ENCODE measurements around the gene CDHR1. TPM values are rescaled to one million over a fixed set of nuclear protein-coding genes. Genes with fewer than 3 reads are reported as not detected.

The CDHR1 gene
- polyA plus RNA-seq, 1 of the 3 experiments (the other 2 are of a cell fraction) = 0.02 TPM

- H3K9me2 ChIP-seq = no peaks in the 10 kb centered on the region
- CTCF ChIA-PET = interaction anchor here (0.9 kb wide), 1 partner anchor 294 kb away, joined by 4 read pairs; no protein-coding TSS in a partner anchor
Measured at GRCh38 chr10:84243759-84244158, 49.4 kb downstream of the CDHR1 start.

DNA sequence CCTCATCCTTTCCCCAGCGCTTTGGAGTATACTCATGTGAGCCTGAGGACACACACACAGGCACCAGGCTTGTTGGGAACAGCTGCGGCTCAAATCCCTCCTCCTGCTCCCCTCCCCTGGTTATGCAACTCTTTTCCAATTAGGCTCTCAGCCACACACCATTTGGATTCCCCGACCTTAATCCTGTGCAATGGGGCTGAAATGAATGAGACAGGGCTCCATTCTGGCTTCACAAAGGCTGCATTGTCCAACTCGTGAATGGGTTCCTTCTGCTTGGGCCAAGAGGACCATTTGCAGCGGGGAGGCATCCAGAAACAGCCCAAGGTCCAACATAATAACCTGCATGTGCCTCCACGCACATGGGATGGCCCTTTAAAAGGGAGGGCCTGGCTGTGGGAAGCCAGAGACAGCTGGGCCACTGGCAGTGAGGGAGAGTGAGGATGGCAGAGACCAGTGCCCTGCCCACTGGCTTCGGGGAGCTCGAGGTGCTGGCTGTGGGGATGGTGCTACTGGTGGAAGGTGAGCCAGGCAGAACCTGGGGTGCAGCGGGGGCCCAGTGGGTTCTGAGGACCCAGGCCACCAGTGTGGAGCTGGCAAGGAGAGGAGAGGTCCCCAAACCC, 50.4 kb downstream of the CDHR1 start, which contains the start of gene RGR:
Gene RGR, plus strand, starts transcription at position 403 of the 620 bp plus-strand sequence. Its CDS starts 38 bp downstream, at position 441.
- POLR2A ChIA-PET = no interaction called here
- no peak for DNase-seq
- Histone ChIP-seq H3K9me2 (no peaks in the 10 kb centered on the region), H4K20me1 (ENCODE audit: insufficient read depth) (no peaks in the 10 kb centered on the region), H3F3A (replicated peaks; ENCODE audit: insufficient read depth) (no peaks in the 10 kb centered on the region), H3K4me2 (no peak within 1 kb of the TSS), H3K27ac (ENCODE audit: low read depth in 2 of 2, low read length in 1 of 2) (no peak within 1 kb of the TSS), H2AFZ (ENCODE audit: low read depth) (no peak within 1 kb of the TSS), H3K36me3 (replicated peaks in 1 of 2; ENCODE audit: control insufficient read depth in 1 of 2, insufficient read depth in 2 of 2, low read length in 1 of 2) (no peaks in the 10 kb centered on the region), H3K9ac (no peak within 1 kb of the TSS), H3K4me1 (ENCODE audit: control insufficient read depth in 1 of 2, insufficient read depth in 2 of 2, low read depth in 1 of 2, low read length in 1 of 2) (no peaks in the 10 kb centered on the region), H3K9me3 (no peaks in the 10 kb centered on the region), H3K27me3 (ENCODE audit: insufficient read depth) (no peaks in the 10 kb centered on the region; the same call in 1 of the 2 replicates), H3K4me3 (ENCODE audit: low read depth in 2 of 2, low read length in 1 of 2) (no peak within 1 kb of the TSS), H3K79me2 (ENCODE audit: insufficient read depth) (no peaks in the 10 kb centered on the region)
- no peak for TF ChIP-seq TCF12 (IDR thresholded peaks at IDR 0.05)
- no peak for TF ChIP-seq SMC3 (IDR thresholded peaks at IDR 0.05; ENCODE audit: low read depth, low read length)
- no peak for TF ChIP-seq RFX5 (IDR thresholded peaks at IDR 0.05; ENCODE audit: low read length)
- TF ChIP-seq MXI1 (IDR thresholded peaks at IDR 0.05; ENCODE audit: low read depth, low read length) = no peak
- no peak for TF ChIP-seq JUND (IDR thresholded peaks at IDR 0.05)
- no peak for TF ChIP-seq CTCF (IDR thresholded peaks at IDR 0.05)
- no peak for TF ChIP-seq RAD21 (IDR thresholded peaks at IDR 0.05; ENCODE audit: low read length)
- no peak for TF ChIP-seq MEF2A (IDR thresholded peaks at IDR 0.05; ENCODE audit: borderline replicate concordance, low read depth)
- no peak for TF ChIP-seq FOXM1 (IDR thresholded peaks at IDR 0.05; ENCODE audit: low read depth)
- TF ChIP-seq, protein P1, sequence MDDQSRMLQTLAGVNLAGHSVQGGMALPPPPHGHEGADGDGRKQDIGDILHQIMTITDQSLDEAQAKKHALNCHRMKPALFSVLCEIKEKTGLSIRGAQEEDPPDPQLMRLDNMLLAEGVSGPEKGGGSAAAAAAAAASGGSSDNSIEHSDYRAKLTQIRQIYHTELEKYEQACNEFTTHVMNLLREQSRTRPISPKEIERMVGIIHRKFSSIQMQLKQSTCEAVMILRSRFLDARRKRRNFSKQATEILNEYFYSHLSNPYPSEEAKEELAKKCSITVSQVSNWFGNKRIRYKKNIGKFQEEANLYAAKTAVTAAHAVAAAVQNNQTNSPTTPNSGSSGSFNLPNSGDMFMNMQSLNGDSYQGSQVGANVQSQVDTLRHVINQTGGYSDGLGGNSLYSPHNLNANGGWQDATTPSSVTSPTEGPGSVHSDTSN (IDR thresholded peaks at IDR 0.05) = no peak
- TF ChIP-seq, protein P2, sequence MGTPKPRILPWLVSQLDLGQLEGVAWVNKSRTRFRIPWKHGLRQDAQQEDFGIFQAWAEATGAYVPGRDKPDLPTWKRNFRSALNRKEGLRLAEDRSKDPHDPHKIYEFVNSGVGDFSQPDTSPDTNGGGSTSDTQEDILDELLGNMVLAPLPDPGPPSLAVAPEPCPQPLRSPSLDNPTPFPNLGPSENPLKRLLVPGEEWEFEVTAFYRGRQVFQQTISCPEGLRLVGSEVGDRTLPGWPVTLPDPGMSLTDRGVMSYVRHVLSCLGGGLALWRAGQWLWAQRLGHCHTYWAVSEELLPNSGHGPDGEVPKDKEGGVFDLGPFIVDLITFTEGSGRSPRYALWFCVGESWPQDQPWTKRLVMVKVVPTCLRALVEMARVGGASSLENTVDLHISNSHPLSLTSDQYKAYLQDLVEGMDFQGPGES (IDR thresholded peaks at IDR 0.05; ENCODE audit: low read depth, low read length) = no peak
- TF ChIP-seq ELF1 (IDR thresholded peaks at IDR 0.05) = no peak
- TF ChIP-seq MAX (IDR thresholded peaks at IDR 0.05; ENCODE audit: low read depth) = no peak
- TF ChIP-seq NRF1 (IDR thresholded peaks at IDR 0.05; ENCODE audit: low read depth, low read length) = no peak
- TF ChIP-seq GABPA (IDR thresholded peaks at IDR 0.05; ENCODE audit: low read depth) = no peak
- CTCF ChIA-PET = interaction anchor here (1.9 kb wide), 1 partner anchor 19 kb away, joined by 6 read pairs; no protein-coding TSS in a partner anchor
- WGBS (ENCODE audit: low lambda C conversion rate) = 27% methylated on average over 9 of the region's 9 CpGs

More at GRCh38 chr10:84243759-84244158, 49.4 kb downstream of the CDHR1 start:
- Histone ChIP-seq H3K4me2 (no peak overlapping the region), H3K36me3 (replicated peaks in 1 of 2; ENCODE audit: control insufficient read depth in 1 of 2, insufficient read depth in 2 of 2, low read length in 1 of 2) (no peaks in the 10 kb centered on the region), H4K20me1 (ENCODE audit: insufficient read depth) (no peaks in the 10 kb centered on the region), H3K27ac (ENCODE audit: low read depth in 2 of 2, low read length in 1 of 2) (no peak overlapping the region), H3K4me1 (ENCODE audit: control insufficient read depth in 1 of 2, insufficient read depth in 2 of 2, low read depth in 1 of 2, low read length in 1 of 2) (no peaks in the 10 kb centered on the region), H2AFZ (ENCODE audit: low read depth) (no peak overlapping the region), H3K4me3 (ENCODE audit: low read depth in 2 of 2, low read length in 1 of 2) (no peak overlapping the region), H3K27me3 (ENCODE audit: insufficient read depth) (no peaks in the 10 kb centered on the region; the same call in 1 of the 2 replicates), H3K79me2 (ENCODE audit: insufficient read depth) (no peaks in the 10 kb centered on the region), H3K9me3 (no peaks in the 10 kb centered on the region), H3F3A (replicated peaks; ENCODE audit: insufficient read depth) (no peaks in the 10 kb centered on the region), H3K9ac (no peak overlapping the region)
- TF ChIP-seq CTCF (IDR thresholded peaks at IDR 0.05) (no peak), SMC3 (IDR thresholded peaks at IDR 0.05; ENCODE audit: low read depth, low read length) (no peak), RXRA (IDR thresholded peaks at IDR 0.05; ENCODE audit: borderline replicate concordance, low read depth) (no peak), EZH2phosphoT487 (IDR thresholded peaks at IDR 0.05; ENCODE audit: borderline replicate concordance, low read depth) (no peak)
- TF ChIP-seq, protein P2 (IDR thresholded peaks at IDR 0.05; ENCODE audit: low read depth, low read length) = no peak
- 74% methylated on average over 3 of the region's 3 CpGs for whole genome bisulfite sequencing (ENCODE audit: low lambda C conversion rate)
- POLR2A ChIA-PET = no interaction called here
- DNase-seq = no peak

All from SK-N-SH (cell line).